Neural cell (in vitro differentiated cells): ENCODE results near the gene NEK6. TPM values are rescaled to one million over a fixed set of nuclear protein-coding genes. Genes with fewer than 3 reads are reported as not detected.

Source experiments
- H2AFZ ChIP-seq: fragments of 200-600, 300-800 bp; sonication (generic), shearing (Covaris generic); 2 replicates; pipeline ENCODE4 v1.6.0; 2014; ENCODE audit warnings: low read depth, mild to moderate bottlenecking, antibody characterized with exemption, low read length, moderate library complexity
- H3F3A ChIP-seq: fragments of 200-600 bp; shearing (Covaris generic); 2 replicates; pipeline ENCODE4 v1.6.1; 2016; ENCODE audit warnings: mild to moderate bottlenecking, moderate library complexity, mixed read lengths, antibody characterized with exemption, low read length; ENCODE audit not compliant: insufficient read depth, poor library complexity, severe bottlenecking
- H3K27ac ChIP-seq: fragments of 200-600, 300-800 bp; sonication (generic), shearing (Covaris generic); 2 replicates; pipeline ENCODE4 v1.5.1; 2014; ENCODE audit warnings: mild to moderate bottlenecking, low read length, moderate library complexity
- H3K27me3 ChIP-seq: fragments of 300-800, 200-600 bp; sonication (generic), shearing (Covaris generic); 2 replicates; pipeline ENCODE4 v1.6.0; 2014; ENCODE audit warnings: mild to moderate bottlenecking, low read depth, low read length, moderate library complexity; ENCODE audit not compliant: insufficient read depth
- H3K36me3 ChIP-seq: fragments of 300-800, 200-600 bp; sonication (generic), shearing (Covaris generic); 2 replicates; pipeline ENCODE4 v1.5.1; 2014; ENCODE audit warnings: mild to moderate bottlenecking, antibody characterized with exemption, low read length, moderate library complexity; ENCODE audit not compliant: insufficient read depth
- H3K4me2 ChIP-seq: fragments of 300-800, 200-600 bp; sonication (generic), shearing (Covaris generic); 2 replicates; pipeline ENCODE4 v1.6.0; 2014; ENCODE audit warnings: mild to moderate bottlenecking, low read length
- H3K4me3 ChIP-seq: fragments of 300-800, 200-600 bp; sonication (generic), shearing (Covaris generic); 2 replicates; pipeline ENCODE4 v1.5.1; 2014; ENCODE audit warnings: mild to moderate bottlenecking, low read length, moderate library complexity
- H3K79me2 ChIP-seq: fragments of 200-600 bp; shearing (Covaris generic); replicated peaks from 2 replicates; pipeline ENCODE4 v1.6.0; 2014; ENCODE audit warnings: mild to moderate bottlenecking, low read length, moderate library complexity; ENCODE audit not compliant: insufficient read depth
- H3K9ac ChIP-seq: fragments of 300-800, 200-600 bp; sonication (generic), shearing (Covaris generic); 2 replicates; pipeline ENCODE4 v1.6.1; 2016; ENCODE audit warnings: mild to moderate bottlenecking, low read length, mixed read lengths
- H3K9me2 ChIP-seq: fragments of 200-600 bp; shearing (Covaris generic); 2 replicates; pipeline ENCODE4 v1.6.1; 2016; ENCODE audit warnings: mild to moderate bottlenecking, low read length, mixed read lengths; ENCODE audit not compliant: insufficient read depth
- H3K9me3 ChIP-seq: fragments of 200-600, 300-800 bp; sonication (generic), shearing (Covaris generic); 2 replicates; pipeline ENCODE4 v1.6.1; 2016; ENCODE audit warnings: mild to moderate bottlenecking, mixed run types, low read length, moderate library complexity, mixed read lengths
- H4K20me1 ChIP-seq: fragments of 200-600 bp; shearing (Covaris generic); 2 replicates; pipeline ENCODE4 v1.6.1; 2016; ENCODE audit warnings: mild to moderate bottlenecking, mixed run types; ENCODE audit not compliant: insufficient read depth
- EP300 ChIP-seq: fragments of 450-650 bp; conservative IDR thresholded peaks from 2 replicates; pipeline ENCODE4 v1.6.1; 2014; ENCODE audit warnings: antibody characterized with exemption, mild to moderate bottlenecking, moderate library complexity; ENCODE audit not compliant: poor library complexity, severe bottlenecking
- EZH2 ChIP-seq: fragments of 200-600, 300-800 bp; shearing (Covaris generic), sonication (generic); IDR thresholded peaks from 2 replicates; pipeline ENCODE4 v1.6.1; 2014; ENCODE audit warnings: antibody characterized with exemption, low read length, borderline replicate concordance, mild to moderate bottlenecking; ENCODE audit not compliant: insufficient read depth, poor library complexity, severe bottlenecking
- MXI1 ChIP-seq: fragments of 450-650 bp; conservative IDR thresholded peaks from 2 replicates; pipeline ENCODE4 v1.6.1; 2014; ENCODE audit warnings: antibody characterized with exemption, mild to moderate bottlenecking; ENCODE audit not compliant: poor library complexity, severe bottlenecking
- POLR2AphosphoS5 ChIP-seq: IDR thresholded peaks from 2 replicates; pipeline ENCODE4 v1.6.1; 2012
- RAD21 ChIP-seq: fragments of 450-650 bp; conservative IDR thresholded peaks from 2 replicates; pipeline ENCODE4 v1.6.1; 2014; ENCODE audit warnings: antibody characterized with exemption, mild to moderate bottlenecking, moderate library complexity
- SMC3 ChIP-seq: fragments of 450-650 bp; conservative IDR thresholded peaks from 2 replicates; pipeline ENCODE4 v1.6.1; 2014; ENCODE audit warnings: antibody characterized with exemption, mild to moderate bottlenecking, moderate library complexity; ENCODE audit not compliant: poor library complexity
- TAF1 ChIP-seq: IDR thresholded peaks from 2 replicates; pipeline ENCODE4 v1.6.1; 2012; ENCODE audit warnings: low read depth
- polyA plus RNA-seq: library from polyadenylated mRNA; depleted of rRNA; stranded (reverse); fragments of >200 nt; gene quantifications from 2 replicates; pipeline ENCODE4 v1.2.3, GENCODE V29; 2014
- TF ChIP-seq, protein P1 (sequence below): IDR thresholded peaks from 2 replicates; pipeline ENCODE4 v1.6.1; 2012; ENCODE audit warnings: borderline replicate concordance
- TF ChIP-seq, protein P2 (sequence below): fragments of 450-650 bp; IDR thresholded peaks from 2 replicates; pipeline ENCODE4 v1.5.1; 2014; ENCODE audit warnings: antibody characterized with exemption, mild to moderate bottlenecking, moderate library complexity; ENCODE audit not compliant: poor library complexity, severe bottlenecking

The NEK6 gene
- polyA plus RNA-seq, 1 donor from 2014 or later: 4.6 TPM

DNA sequence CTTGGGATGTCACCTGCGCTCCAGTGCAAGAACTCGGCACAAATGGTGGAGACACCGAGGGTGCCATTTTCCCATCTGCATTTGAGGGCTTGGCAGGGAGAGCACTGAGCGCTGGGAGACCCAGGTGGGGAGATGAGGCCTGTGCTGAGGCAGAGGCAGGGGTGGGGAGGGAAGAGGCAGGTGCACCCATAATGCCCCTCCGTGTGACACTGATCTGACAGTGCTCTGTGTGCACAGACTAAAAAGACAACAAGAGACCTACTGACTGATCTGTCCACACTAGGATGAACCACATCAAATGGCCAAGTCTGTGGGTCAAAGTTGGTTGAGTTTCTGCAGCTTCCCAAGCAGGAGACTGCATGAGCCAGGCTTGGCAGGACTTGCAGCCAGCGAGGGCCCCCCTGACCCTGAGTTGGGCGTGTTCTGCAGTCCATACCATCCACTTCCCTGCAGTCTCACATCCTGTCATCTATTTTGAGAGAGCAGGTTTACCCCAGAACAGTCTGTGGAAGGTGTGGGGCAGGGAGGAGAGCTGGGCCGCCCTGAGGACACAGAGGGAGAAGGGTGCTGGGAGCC lies 41.9 kb downstream of the NEK6 start:
- no peak overlapping the region for H3K4me3 ChIP-seq
- no peaks in the 10 kb centered on the region for H4K20me1 ChIP-seq
- H3K9me2 ChIP-seq: no peaks in the 10 kb centered on the region
- H3K9me3 ChIP-seq: no peaks in the 10 kb centered on the region
- no peak overlapping the region for H2AFZ ChIP-seq
- H3F3A ChIP-seq: no peaks in the 10 kb centered on the region
- H3K27ac ChIP-seq: no peak overlapping the region
- no peaks in the 10 kb centered on the region for H3K27me3 ChIP-seq
- TF ChIP-seq RAD21: no peak
- TF ChIP-seq SMC3: no peak
- no peak for TF ChIP-seq MXI1
- TF ChIP-seq TAF1: no peak
- H3K79me2 ChIP-seq: no peaks in the 10 kb centered on the region
- no peaks in the 10 kb centered on the region for H3K36me3 ChIP-seq
- no peak overlapping the region for H3K4me2 ChIP-seq
- H3K9ac ChIP-seq: no peak overlapping the region

DNA sequence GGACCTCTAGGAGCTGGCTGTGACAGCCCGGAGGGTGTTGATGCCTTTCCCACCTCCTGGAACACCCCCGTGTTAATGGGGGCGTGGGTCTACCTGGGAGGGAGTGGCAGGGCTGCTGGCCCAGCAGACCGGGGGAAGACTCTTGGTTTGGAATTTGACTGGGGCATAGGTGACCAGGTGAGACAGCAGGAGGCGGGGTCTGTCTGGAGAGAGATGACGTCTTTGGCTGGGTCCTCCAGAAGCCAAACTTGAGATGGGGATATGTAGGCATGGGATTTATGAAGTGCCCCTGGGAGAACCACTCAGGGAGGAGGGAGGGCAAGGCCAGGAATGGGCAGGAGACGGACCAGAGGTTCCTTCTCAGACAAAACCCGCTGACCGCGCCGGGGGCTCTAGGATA lies 42.6 kb downstream of the NEK6 start:
- no peak overlapping the region for H3K4me2 ChIP-seq
- no peak overlapping the region for H2AFZ ChIP-seq
- no peak overlapping the region for H3K4me3 ChIP-seq
- H3F3A ChIP-seq: no peaks in the 10 kb centered on the region
- no peak overlapping the region for H3K9ac ChIP-seq
- no peaks in the 10 kb centered on the region for H3K36me3 ChIP-seq
- H3K9me2 ChIP-seq: no peaks in the 10 kb centered on the region
- no peaks in the 10 kb centered on the region for H3K27me3 ChIP-seq
- no peaks in the 10 kb centered on the region for H3K79me2 ChIP-seq
- H4K20me1 ChIP-seq: no peaks in the 10 kb centered on the region
- H3K27ac ChIP-seq: no peak overlapping the region
- no peaks in the 10 kb centered on the region for H3K9me3 ChIP-seq
- TF ChIP-seq EP300 (no peak), RAD21 (no peak), MXI1 (no peak), POLR2AphosphoS5 (no peak), TAF1 (no peak), EZH2 (no peak), SMC3 (no peak)
- TF ChIP-seq, protein P1, sequence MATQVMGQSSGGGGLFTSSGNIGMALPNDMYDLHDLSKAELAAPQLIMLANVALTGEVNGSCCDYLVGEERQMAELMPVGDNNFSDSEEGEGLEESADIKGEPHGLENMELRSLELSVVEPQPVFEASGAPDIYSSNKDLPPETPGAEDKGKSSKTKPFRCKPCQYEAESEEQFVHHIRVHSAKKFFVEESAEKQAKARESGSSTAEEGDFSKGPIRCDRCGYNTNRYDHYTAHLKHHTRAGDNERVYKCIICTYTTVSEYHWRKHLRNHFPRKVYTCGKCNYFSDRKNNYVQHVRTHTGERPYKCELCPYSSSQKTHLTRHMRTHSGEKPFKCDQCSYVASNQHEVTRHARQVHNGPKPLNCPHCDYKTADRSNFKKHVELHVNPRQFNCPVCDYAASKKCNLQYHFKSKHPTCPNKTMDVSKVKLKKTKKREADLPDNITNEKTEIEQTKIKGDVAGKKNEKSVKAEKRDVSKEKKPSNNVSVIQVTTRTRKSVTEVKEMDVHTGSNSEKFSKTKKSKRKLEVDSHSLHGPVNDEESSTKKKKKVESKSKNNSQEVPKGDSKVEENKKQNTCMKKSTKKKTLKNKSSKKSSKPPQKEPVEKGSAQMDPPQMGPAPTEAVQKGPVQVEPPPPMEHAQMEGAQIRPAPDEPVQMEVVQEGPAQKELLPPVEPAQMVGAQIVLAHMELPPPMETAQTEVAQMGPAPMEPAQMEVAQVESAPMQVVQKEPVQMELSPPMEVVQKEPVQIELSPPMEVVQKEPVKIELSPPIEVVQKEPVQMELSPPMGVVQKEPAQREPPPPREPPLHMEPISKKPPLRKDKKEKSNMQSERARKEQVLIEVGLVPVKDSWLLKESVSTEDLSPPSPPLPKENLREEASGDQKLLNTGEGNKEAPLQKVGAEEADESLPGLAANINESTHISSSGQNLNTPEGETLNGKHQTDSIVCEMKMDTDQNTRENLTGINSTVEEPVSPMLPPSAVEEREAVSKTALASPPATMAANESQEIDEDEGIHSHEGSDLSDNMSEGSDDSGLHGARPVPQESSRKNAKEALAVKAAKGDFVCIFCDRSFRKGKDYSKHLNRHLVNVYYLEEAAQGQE: no peak
- TF ChIP-seq, protein P2, sequence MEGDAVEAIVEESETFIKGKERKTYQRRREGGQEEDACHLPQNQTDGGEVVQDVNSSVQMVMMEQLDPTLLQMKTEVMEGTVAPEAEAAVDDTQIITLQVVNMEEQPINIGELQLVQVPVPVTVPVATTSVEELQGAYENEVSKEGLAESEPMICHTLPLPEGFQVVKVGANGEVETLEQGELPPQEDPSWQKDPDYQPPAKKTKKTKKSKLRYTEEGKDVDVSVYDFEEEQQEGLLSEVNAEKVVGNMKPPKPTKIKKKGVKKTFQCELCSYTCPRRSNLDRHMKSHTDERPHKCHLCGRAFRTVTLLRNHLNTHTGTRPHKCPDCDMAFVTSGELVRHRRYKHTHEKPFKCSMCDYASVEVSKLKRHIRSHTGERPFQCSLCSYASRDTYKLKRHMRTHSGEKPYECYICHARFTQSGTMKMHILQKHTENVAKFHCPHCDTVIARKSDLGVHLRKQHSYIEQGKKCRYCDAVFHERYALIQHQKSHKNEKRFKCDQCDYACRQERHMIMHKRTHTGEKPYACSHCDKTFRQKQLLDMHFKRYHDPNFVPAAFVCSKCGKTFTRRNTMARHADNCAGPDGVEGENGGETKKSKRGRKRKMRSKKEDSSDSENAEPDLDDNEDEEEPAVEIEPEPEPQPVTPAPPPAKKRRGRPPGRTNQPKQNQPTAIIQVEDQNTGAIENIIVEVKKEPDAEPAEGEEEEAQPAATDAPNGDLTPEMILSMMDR: no peak
